MM.1S (cell line): ENCODE measurements around the gene DDX56.

ENCODE experiments used
- EZH2phosphoT487 ChIP-seq: fragments of 300-600 bp; sonication (generic); IDR thresholded peaks from 2 replicates; pipeline ENCODE4 v1.6.1; 2018; ENCODE audit warnings: antibody characterized with exemption, low read length
- TF ChIP-seq, protein P1 (sequence below): fragments of 300-600 bp; sonication (generic); IDR thresholded peaks from 2 replicates; pipeline ENCODE4 v1.5.1; 2016; ENCODE audit warnings: antibody characterized with exemption, low read length, mixed read lengths

DNA sequence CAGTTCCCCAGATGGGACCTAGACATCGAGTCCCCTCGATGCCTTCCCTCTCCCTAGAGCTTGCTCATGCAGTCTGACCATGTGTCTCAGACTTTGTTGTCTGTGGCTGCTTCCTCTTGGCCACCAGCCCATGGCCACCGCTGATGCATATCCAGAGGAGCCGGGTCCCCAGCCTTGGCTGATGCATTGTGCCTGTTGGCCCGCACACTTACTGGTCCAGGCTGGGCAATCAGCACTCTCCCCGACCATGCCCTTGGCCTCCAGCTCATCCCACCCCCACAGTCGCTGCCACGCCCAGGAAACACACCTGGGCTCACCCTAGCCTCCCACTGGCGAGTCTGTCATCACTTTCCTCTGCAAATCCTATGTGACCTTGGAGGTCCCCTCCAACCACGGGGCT, 42.7 kb downstream of the DDX56 start:
- TF ChIP-seq, protein P1, sequence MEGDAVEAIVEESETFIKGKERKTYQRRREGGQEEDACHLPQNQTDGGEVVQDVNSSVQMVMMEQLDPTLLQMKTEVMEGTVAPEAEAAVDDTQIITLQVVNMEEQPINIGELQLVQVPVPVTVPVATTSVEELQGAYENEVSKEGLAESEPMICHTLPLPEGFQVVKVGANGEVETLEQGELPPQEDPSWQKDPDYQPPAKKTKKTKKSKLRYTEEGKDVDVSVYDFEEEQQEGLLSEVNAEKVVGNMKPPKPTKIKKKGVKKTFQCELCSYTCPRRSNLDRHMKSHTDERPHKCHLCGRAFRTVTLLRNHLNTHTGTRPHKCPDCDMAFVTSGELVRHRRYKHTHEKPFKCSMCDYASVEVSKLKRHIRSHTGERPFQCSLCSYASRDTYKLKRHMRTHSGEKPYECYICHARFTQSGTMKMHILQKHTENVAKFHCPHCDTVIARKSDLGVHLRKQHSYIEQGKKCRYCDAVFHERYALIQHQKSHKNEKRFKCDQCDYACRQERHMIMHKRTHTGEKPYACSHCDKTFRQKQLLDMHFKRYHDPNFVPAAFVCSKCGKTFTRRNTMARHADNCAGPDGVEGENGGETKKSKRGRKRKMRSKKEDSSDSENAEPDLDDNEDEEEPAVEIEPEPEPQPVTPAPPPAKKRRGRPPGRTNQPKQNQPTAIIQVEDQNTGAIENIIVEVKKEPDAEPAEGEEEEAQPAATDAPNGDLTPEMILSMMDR = no peak
- no peak for TF ChIP-seq EZH2phosphoT487
